Measurements from ENCODE around the gene CEL.

CEL gene

GRCh38 chr9:133106511-133107244, 44.9 kb downstream of the CEL start:
- DNase-seq, result no peak

- DNase-seq, result no peak
Measured at GRCh38 chr9:133107245-133107722, 45.5 kb downstream of the CEL start.

GRCh38 chr9:133107961-133108793, 46.4 kb downstream of the CEL start:
- DNase-seq, result no peak

- DNase-seq, result no peak
Measured at GRCh38 chr9:133108794-133109641, 47.2 kb downstream of the CEL start.

- DNase-seq, result no peak
Measured at GRCh38 chr9:133109931-133110650, 48.3 kb downstream of the CEL start.

GRCh38 chr9:133111808-133112662, 50.3 kb downstream of the CEL start:
- no peak for DNase-seq

- DNase-seq, result no peak
Measured at GRCh38 chr9:133112663-133113026, 50.9 kb downstream of the CEL start.

- no peak for DNase-seq
Measured at GRCh38 chr9:133113163-133113948, 51.6 kb downstream of the CEL start.

- no peak for DNase-seq
Measured at GRCh38 chr9:133113949-133114885, 52.4 kb downstream of the CEL start.

GRCh38 chr9:133114886-133115603, 53.3 kb downstream of the CEL start:
- DNase-seq, result no peak

- peak; percentile 62 for DNase-seq
Measured at GRCh38 chr9:133115604-133116345, 54.0 kb downstream of the CEL start.

GRCh38 chr9:133116346-133117231, 54.8 kb downstream of the CEL start:
- DNase-seq, result no peak

- DNase-seq, result no peak
Measured at GRCh38 chr9:133117271-133118178, 55.7 kb downstream of the CEL start.

GRCh38 chr9:133118179-133118520, 56.4 kb downstream of the CEL start:
- DNase-seq, result no peak

GRCh38 chr9:133118568-133118967, 56.8 kb downstream of the CEL start:
- DNase-seq, result no peak
